ENCODE data around the gene SORCS1. TPM values are rescaled to one million over a fixed set of nuclear protein-coding genes. Genes with fewer than 3 reads are reported as not detected.

The SORCS1 gene
- total RNA-seq, 4 donors from 2014 or later, result 0.16 to 0.68 (median 0.61) TPM

- TF ChIP-seq CTCF (IDR thresholded peaks at IDR 0.05; ENCODE audit: low read depth), result no peak
These were observed 191.2 kb downstream of the SORCS1 start for GRCh38 chr10:106973288-106973687.

DNA sequence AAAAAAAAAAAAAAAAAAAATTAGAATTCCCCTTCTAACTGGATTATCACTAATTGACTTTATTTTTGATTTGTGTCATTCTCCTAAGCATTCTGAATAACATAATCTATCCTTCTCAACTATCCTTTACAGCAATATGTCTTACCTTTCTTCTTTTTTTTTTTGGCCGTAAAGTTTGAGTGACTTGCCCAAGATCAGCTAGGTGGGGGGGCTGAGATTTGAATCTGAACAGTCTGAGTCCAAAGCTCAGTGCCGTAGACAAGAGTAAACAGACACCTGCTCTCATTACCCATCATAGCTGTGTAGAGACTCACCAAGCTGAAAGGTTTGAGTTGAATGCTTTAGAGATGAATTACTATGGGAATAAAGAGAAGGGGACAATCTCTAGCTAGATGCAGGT, 192.1 kb downstream of the SORCS1 start:
- no peak for TF ChIP-seq CTCF (IDR thresholded peaks at IDR 0.05; ENCODE audit: low read depth)

DNA sequence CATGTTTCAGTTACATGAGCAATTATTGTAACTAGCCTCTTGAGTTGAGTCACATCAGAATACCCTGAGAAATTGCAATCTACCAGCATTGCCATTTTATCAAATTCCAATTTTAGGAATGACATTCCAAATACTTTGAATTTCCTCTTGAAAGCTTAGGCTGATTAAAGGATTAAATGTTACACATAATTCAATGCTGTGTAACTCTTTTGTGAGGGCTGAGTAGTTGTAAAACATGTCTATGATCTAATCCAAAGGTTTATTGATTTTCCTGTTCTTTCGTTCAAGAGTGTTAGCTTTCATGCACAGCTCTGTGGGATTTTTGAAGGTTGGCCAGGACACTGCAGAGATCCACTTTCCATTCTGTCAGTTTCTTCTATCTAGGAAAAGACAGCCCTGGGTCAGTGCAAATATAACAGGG, 193.1 kb downstream of the SORCS1 start:
- no peak for TF ChIP-seq CTCF (IDR thresholded peaks at IDR 0.05; ENCODE audit: low read depth)

GRCh38 chr10:106967452-106967851, 197.1 kb downstream of the SORCS1 start:
- TF ChIP-seq CTCF (IDR thresholded peaks at IDR 0.05; ENCODE audit: low read depth), result no peak

DNA sequence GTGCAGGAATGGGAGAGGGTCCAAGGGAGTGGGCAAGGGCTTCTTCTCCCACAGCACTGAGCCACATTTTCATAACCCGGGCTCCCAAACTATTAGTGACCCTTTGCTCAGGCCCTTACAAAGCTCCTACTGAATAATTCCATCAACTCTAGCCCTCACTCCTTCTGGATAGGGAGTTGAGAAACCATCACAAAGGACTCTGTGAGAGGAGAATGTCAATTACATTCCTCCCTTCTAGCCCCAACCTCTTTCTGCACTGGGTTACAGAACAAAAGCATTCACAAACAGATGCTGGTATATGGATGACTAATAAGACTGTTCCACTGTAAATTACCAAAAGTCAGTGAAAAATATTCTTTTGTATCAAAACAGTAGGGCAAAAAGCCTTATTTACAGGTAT, 203.7 kb downstream of the SORCS1 start:
- TF ChIP-seq CTCF (IDR thresholded peaks at IDR 0.05; ENCODE audit: low read depth), result no peak

DNA sequence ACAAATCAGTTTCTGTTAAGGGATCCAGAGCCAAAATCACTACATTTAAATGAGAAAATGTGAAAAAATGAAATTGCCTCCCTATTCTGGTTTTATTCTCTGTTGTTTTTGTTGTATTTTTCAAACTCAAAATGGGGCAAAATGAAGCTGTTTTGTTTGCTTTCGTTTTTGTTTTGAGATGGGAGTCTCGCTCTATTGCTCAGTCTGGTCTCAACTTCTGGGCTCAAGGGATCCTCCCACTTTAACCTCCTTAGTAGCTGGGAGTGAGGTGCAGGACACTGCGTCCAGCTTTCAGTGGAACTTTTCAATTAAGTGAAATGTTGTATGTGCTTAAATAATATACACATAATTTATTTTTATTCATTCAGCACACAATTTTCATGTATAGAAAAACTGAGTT, 205.0 kb downstream of the SORCS1 start:
- TF ChIP-seq CTCF (IDR thresholded peaks at IDR 0.05; ENCODE audit: low read depth), result no peak

- TF ChIP-seq CTCF (IDR thresholded peaks at IDR 0.05; ENCODE audit: low read depth), result no peak
These were observed 205.7 kb downstream of the SORCS1 start for GRCh38 chr10:106958589-106959361.
